Measurements from ENCODE around the gene AHR.

- TF ChIP-seq, protein P1, sequence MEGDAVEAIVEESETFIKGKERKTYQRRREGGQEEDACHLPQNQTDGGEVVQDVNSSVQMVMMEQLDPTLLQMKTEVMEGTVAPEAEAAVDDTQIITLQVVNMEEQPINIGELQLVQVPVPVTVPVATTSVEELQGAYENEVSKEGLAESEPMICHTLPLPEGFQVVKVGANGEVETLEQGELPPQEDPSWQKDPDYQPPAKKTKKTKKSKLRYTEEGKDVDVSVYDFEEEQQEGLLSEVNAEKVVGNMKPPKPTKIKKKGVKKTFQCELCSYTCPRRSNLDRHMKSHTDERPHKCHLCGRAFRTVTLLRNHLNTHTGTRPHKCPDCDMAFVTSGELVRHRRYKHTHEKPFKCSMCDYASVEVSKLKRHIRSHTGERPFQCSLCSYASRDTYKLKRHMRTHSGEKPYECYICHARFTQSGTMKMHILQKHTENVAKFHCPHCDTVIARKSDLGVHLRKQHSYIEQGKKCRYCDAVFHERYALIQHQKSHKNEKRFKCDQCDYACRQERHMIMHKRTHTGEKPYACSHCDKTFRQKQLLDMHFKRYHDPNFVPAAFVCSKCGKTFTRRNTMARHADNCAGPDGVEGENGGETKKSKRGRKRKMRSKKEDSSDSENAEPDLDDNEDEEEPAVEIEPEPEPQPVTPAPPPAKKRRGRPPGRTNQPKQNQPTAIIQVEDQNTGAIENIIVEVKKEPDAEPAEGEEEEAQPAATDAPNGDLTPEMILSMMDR (IDR thresholded peaks at IDR 0.05; ENCODE audit: poor library complexity, severe bottlenecking), result no peak
- TF ChIP-seq RAD21 (conservative IDR thresholded peaks at IDR 0.05), result no peak
Measured at GRCh38 chr7:17339139-17339538, 40.7 kb downstream of the AHR start.

Measured in neural cell (in vitro differentiated cells).